IMR-90 (cell line): ENCODE measurements around the gene NT5M. TPM values are rescaled to one million over a fixed set of nuclear protein-coding genes. Genes with fewer than 3 reads are reported as not detected.

Experiments used
- ATAC-seq: fragments of 200-7000 bp; cut with Tn5 transposase; 2 replicates; pipeline ENCODE4 v1.9.1; 2020; ENCODE audit warnings: low read depth, mild to moderate bottlenecking, moderate library complexity
- BruUV-seq: library from RNA; stranded (reverse); fragments of 400-500 nt; replicated peaks from 2 replicates; lab custom pipeline; 2021; lab: Mats Ljungman, UMichigan
- CTCF ChIA-PET: fragments of 300-600 bp; formaldehyde crosslinking; extraction: SDS; loops from one replicate; lab custom pipeline; 2021; ENCODE audit warnings: antibody characterized with exemption; lab: Yijun Ruan, JAX
- POLR2A ChIA-PET: fragments of 300-600 bp; sonication (Branson Sonifier 250); formaldehyde crosslinking; loops from one replicate; lab custom pipeline; 2022; ENCODE audit warnings: antibody characterized with exemption; ENCODE audit not compliant: unreplicated experiment; lab: Charles Lee
- DNase-seq: peaks from one replicate; pipeline ENCODE4 v3.0.0; 2013
- H2AFZ ChIP-seq: replicated peaks from 2 replicates; pipeline ENCODE3; 2013; ENCODE audit warnings: low read length, mild to moderate bottlenecking; ENCODE audit not compliant: poor library complexity
- H2AK5ac ChIP-seq: 2 replicates; pipeline ENCODE4 v1.6.1; 2013; ENCODE audit warnings: low read depth, low read length, inconsistent platforms
- H2AK9ac ChIP-seq: replicated peaks from 2 replicates; pipeline ENCODE3; 2013; ENCODE audit warnings: mild to moderate bottlenecking, low read depth, low read length, moderate library complexity; ENCODE audit not compliant: poor library complexity
- H2BK120ac ChIP-seq: 2 replicates; pipeline ENCODE4 v1.6.1; 2013; ENCODE audit warnings: low read depth, low read length, inconsistent platforms
- H2BK15ac ChIP-seq: 3 replicates; pipeline ENCODE4 v1.6.1; 2013; ENCODE audit warnings: low read depth, low read length, inconsistent platforms
- H2BK20ac ChIP-seq: 2 replicates; pipeline ENCODE4 v1.6.1; 2013; ENCODE audit warnings: low read depth, mild to moderate bottlenecking, inconsistent platforms, low read length, moderate library complexity
- H2BK5ac ChIP-seq: 2 replicates; pipeline ENCODE4 v1.6.1; 2013; ENCODE audit warnings: mild to moderate bottlenecking, low read depth, low read length, inconsistent platforms; ENCODE audit not compliant: poor library complexity, severe bottlenecking
- H3K14ac ChIP-seq: replicated peaks from 2 replicates; pipeline ENCODE4 v1.6.1; 2013; ENCODE audit warnings: low read depth, low read length, inconsistent platforms
- H3K18ac ChIP-seq: 2 replicates; pipeline ENCODE4 v1.6.1; 2013; ENCODE audit warnings: low read depth, low read length, control low read depth
- H3K23ac ChIP-seq: 2 replicates; pipeline ENCODE4 v1.6.1; 2013; ENCODE audit warnings: low read depth, low read length, inconsistent platforms
- H3K27ac ChIP-seq: 2 replicates; pipeline ENCODE4 v1.5.1; 2013; ENCODE audit warnings: mild to moderate bottlenecking, control low read depth, low read length; ENCODE audit not compliant: insufficient read depth
- H3K27me3 ChIP-seq: 2 replicates; pipeline ENCODE4 v1.6.1; 2013; ENCODE audit warnings: low read length; ENCODE audit not compliant: control insufficient read depth, insufficient read depth
- H3K36me3 ChIP-seq: 2 replicates; pipeline ENCODE4 v1.6.1; 2013; ENCODE audit warnings: low read length, mixed read lengths; ENCODE audit not compliant: control insufficient read depth, insufficient read depth
- H3K4ac ChIP-seq: 2 replicates; pipeline ENCODE4 v1.6.1; 2013; ENCODE audit warnings: low read depth, low read length, inconsistent platforms
- H3K4me1 ChIP-seq: 2 replicates; pipeline ENCODE4 v1.6.1; 2013; ENCODE audit warnings: low read length, mixed read lengths; ENCODE audit not compliant: control insufficient read depth, insufficient read depth
- H3K4me2 ChIP-seq: 2 replicates; pipeline ENCODE4 v1.6.1; 2013; ENCODE audit warnings: low read depth, mild to moderate bottlenecking, control low read depth, low read length, moderate library complexity
- H3K4me3 ChIP-seq: 2 replicates; pipeline ENCODE4 v1.5.1; 2013; ENCODE audit warnings: low read depth, mild to moderate bottlenecking, control low read depth, low read length, moderate library complexity; ENCODE audit not compliant: insufficient read depth
- H3K56ac ChIP-seq: 2 replicates; pipeline ENCODE4 v1.6.1; 2013; ENCODE audit warnings: low read length, inconsistent platforms; ENCODE audit not compliant: insufficient read depth; ENCODE audit errors: extremely low read depth
- H3K79me1 ChIP-seq, 2 experiments: 2 replicates each; pipeline ENCODE4 v1.6.1; 2013; ENCODE audit warnings: low read length in 2 of 2, inconsistent platforms in 1 of 2, low read depth in 1 of 2
- H3K9ac ChIP-seq: 2 replicates; pipeline ENCODE4 v1.6.1; 2013; ENCODE audit warnings: low read depth, low read length, control low read depth
- H3K9me1 ChIP-seq: 2 replicates; pipeline ENCODE4 v1.6.1; 2013; ENCODE audit warnings: low read length, inconsistent platforms; ENCODE audit not compliant: insufficient read depth
- H3K9me3 ChIP-seq: 2 replicates; pipeline ENCODE4 v1.6.1; 2013; ENCODE audit warnings: low read length; ENCODE audit not compliant: control insufficient read depth, insufficient read depth
- H4K20me1 ChIP-seq: 2 replicates; pipeline ENCODE4 v1.6.1; 2013; ENCODE audit warnings: low read length, inconsistent platforms; ENCODE audit not compliant: insufficient read depth
- H4K5ac ChIP-seq: 2 replicates; pipeline ENCODE4 v1.6.1; 2013; ENCODE audit warnings: mild to moderate bottlenecking, low read depth, low read length, control low read depth
- H4K8ac ChIP-seq, 2 experiments: 2 replicates each; pipeline ENCODE4 v1.6.1; 2013; ENCODE audit warnings: low read depth in 2 of 2, low read length in 2 of 2, control low read depth in 1 of 2, inconsistent platforms in 1 of 2
- H4K91ac ChIP-seq: 2 replicates; pipeline ENCODE4 v1.6.1; 2013; ENCODE audit warnings: low read depth, low read length, inconsistent platforms; ENCODE audit not compliant: insufficient read depth
- CHD1 ChIP-seq: IDR thresholded peaks from 2 replicates; pipeline ENCODE4 v1.6.1; 2012; ENCODE audit warnings: low read depth, low read length, improper control_type of control experiment
- FOS ChIP-seq: fragments of 150-350 bp; IDR thresholded peaks from 2 replicates; pipeline ENCODE4 v1.6.1; 2016; ENCODE audit warnings: low read depth, low read length
- MXI1 ChIP-seq: IDR thresholded peaks from 2 replicates; pipeline ENCODE4 v1.6.1; 2012; ENCODE audit warnings: low read depth, mild to moderate bottlenecking, low read length, moderate library complexity, borderline replicate concordance
- POLR2A ChIP-seq: IDR thresholded peaks from 2 replicates; pipeline ENCODE4 v1.6.1; 2012; ENCODE audit warnings: mild to moderate bottlenecking, low read depth, low read length
- RFX5 ChIP-seq: IDR thresholded peaks from 2 replicates; pipeline ENCODE4 v1.8.0; 2012; ENCODE audit warnings: low read depth, mild to moderate bottlenecking, low read length, moderate library complexity
- WGBS, 2 experiments: methylation state at CpG; one replicate each; pipeline versions ENCODE4 v1.1.5 to v1.1.7; 2013; ENCODE audit warnings: missing lambda C conversion rate in 2 of 2; ENCODE audit not compliant: insufficient read length in 1 of 2; ENCODE audit errors: extremely low coverage in 2 of 2; 5-methylcytosine and 5-hydroxymethylcytosine counted together
- dilution Hi-C: fragments of 300-500 bp; cut with HindIII; formaldehyde crosslinking; loops from one replicate; pipeline ENCODE4 v1.14.3; 2018; ENCODE audit warnings: low sequenced_read_pairs; ENCODE audit not compliant: unreplicated experiment
- in situ Hi-C: fragments of 300-500 bp; cut with MboI; formaldehyde crosslinking; loops from 3 replicates; pipeline ENCODE4 v1.14.3; 2019; ENCODE audit warnings: low sequenced_read_pairs, inconsistent platforms, mixed read lengths
- intact Hi-C: fragments of 100-400 bp; cut with micrococcal nuclease; formaldehyde crosslinking; loops from 2 replicates; pipeline ENCODE4 v1.10.0; 2022
- polyA plus RNA-seq, 3 experiments: library from polyadenylated mRNA; depleted of rRNA; stranded (reverse); fragments of >200 nt; gene quantifications; 2 replicates each; pipeline ENCODE4 v1.2.3, GENCODE V29; 2012; ENCODE audit warnings: low replicate concordance in 1 of 3
- total RNA-seq: library from RNA; depleted of rRNA; stranded (reverse); fragments of >200 nt; gene quantifications from 2 replicates; pipeline ENCODE4 v1.2.3, GENCODE V29; 2012
- TF ChIP-seq, protein P1 (sequence below): fragments of 150-350 bp; IDR thresholded peaks from 2 replicates; pipeline ENCODE4 v1.6.1; 2017; ENCODE audit warnings: mild to moderate bottlenecking, antibody characterized with exemption, low read length, low read depth
- TF ChIP-seq, protein P2 (sequence below): conservative IDR thresholded peaks from 2 replicates; pipeline ENCODE4 v1.5.1; 2012; ENCODE audit warnings: mild to moderate bottlenecking, low read depth, low read length, improper control_type of control experiment
- TF ChIP-seq, protein P3 (sequence below): fragments of 150-350 bp; IDR thresholded peaks from 2 replicates; pipeline ENCODE4 v1.6.1; 2016; ENCODE audit warnings: low read depth, mild to moderate bottlenecking, low read length, moderate library complexity, borderline replicate concordance

Gene NT5M
- total and polyA plus RNA-seq, 2 of the 4 experiments (the other 2 are of a cell fraction) = 0.18 to 0.32 TPM

DNA sequence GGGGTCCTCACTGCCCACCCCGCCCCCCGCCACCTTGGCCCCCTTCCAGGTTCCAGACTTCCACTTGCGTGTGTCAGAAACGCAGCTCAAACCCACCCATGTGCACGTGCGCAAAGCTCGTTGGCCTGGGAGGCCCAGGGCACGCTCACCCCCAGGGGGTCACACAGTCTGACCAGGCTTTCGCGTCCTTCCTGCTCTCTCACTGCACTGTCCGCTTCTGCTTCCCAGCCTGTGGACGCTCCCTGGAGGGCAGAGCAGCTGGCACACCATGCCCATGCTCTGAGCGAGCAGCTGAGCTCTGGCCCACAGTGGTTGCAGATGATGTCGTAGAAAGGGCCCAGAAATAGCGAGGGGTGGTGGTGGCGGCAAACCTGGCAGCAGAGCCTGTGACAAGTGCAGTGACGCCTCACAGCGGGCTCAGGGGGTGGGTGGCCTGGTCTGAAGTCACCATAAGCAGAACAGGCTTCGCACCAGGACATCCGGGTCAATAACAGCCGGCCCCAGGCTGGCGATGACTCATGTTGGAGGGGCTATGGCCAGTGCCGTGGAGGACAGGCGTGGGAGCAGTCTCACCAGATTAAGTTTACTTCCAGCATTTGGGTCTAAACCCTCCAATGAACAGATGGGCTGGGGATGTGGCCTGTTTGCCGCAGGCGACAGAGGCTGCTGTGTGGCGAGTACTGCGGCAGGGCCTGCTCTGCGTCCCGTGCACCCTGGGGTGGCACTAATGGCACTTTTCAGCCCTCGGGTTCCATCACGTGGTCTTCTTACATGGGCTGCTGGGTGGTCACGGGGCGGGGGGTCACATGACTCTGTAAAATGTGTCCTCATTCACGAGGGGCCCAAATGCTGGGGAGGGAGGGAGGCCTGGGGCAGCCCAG is 49.0 kb downstream of the NT5M start (continued):
- TF ChIP-seq FOS (peak; percentile 50; the same call in 1 of the 2 replicates), RFX5 (no peak)

DNA sequence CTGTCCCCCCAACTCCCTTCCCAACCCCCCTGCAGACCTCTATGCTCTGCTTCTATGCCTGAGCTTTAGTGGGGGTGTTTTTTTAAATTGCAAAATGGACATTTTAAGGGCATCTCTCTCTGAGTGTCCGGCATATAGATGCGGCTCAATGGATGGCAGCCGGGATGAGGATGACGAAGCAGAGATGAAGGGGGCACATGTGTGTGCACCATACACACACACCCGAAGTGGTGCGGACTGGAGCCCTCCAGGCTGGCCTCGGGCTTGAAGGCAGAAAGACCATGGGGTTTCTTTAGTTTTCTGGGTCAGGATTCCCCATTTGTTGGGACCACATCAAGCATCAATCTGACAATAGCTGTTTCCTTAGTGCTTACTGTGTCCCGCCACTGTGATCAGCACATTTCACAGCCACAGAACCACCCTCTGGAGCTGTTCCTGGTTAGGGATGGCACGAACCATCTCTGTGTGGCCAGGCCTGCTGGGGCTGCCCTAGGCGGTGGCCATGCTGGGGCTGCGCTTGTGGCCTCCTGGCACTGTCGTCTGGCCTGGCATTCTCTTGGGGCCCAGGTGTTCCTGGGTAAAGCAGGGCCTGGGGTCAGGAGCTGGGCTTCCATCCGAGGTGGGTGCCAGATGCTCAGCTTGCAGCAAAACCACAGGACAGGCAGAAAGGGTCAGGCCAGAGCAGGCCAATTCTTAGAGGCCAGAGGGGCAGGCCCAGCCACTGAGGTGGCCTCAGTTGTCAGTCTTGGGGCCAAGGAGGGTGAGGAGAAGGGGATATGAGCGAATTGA is 49.9 kb downstream of the NT5M start:
- Histone ChIP-seq H3K4me1 (peaks cover 5% of the 10 kb centered on the region), H3K79me1 (no peaks in the 10 kb centered on the region), H3K14ac (no peak overlapping the region), H4K5ac (no peak overlapping the region), H4K8ac (no peak overlapping the region), H2AFZ (no peak overlapping the region), H3K9me3 (no peaks in the 10 kb centered on the region), H2BK20ac (no peak overlapping the region), H4K20me1 (no peaks in the 10 kb centered on the region; the same call in 1 of the 2 replicates), H3K27ac (no peak overlapping the region), H2BK120ac (no peak overlapping the region), H3K4me3 (no peak overlapping the region), H2BK15ac (no peak overlapping the region), H2AK9ac (no peak overlapping the region), H3K4me2 (no peak overlapping the region), H3K9ac (no peak overlapping the region), H3K4ac (no peak overlapping the region), H2AK5ac (no peak overlapping the region), H3K18ac (no peak overlapping the region), H3K27me3 (peaks cover 4% of the 10 kb centered on the region; the same call in 1 of the 2 replicates), H3K56ac (no peak overlapping the region), H2BK5ac (no peak overlapping the region), H4K91ac (no peak overlapping the region), H3K23ac (no peak overlapping the region), H3K9me1 (no peaks in the 10 kb centered on the region), H3K36me3 (no peaks in the 10 kb centered on the region)
- in situ Hi-C loops = loop anchor here (25.0 kb wide), 1 partner anchor 534 kb away; no protein-coding TSS in a partner anchor
- POLR2A ChIA-PET = no interaction called here
- intact Hi-C loops = loop anchor here (10.0 kb wide), 2 partner anchors 392 to 682 kb away; partner anchors contain the start of genes ATPAF2 and GID4
- dilution Hi-C loops = no loop called here
- no peak for ATAC-seq
- no peak for DNase-seq
- CTCF ChIA-PET = no interaction called here
- 95% methylated on average over 8 of the region's 14 CpGs; no CpG with 5 or more reads in 1 of the 2 experiments for WGBS, 2 experiments
- TF ChIP-seq FOS (no peak), MXI1 (no peak), POLR2A (no peak), CHD1 (no peak)
- TF ChIP-seq, protein P1, sequence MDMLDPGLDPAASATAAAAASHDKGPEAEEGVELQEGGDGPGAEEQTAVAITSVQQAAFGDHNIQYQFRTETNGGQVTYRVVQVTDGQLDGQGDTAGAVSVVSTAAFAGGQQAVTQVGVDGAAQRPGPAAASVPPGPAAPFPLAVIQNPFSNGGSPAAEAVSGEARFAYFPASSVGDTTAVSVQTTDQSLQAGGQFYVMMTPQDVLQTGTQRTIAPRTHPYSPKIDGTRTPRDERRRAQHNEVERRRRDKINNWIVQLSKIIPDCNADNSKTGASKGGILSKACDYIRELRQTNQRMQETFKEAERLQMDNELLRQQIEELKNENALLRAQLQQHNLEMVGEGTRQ = no peak
- TF ChIP-seq, protein P2, sequence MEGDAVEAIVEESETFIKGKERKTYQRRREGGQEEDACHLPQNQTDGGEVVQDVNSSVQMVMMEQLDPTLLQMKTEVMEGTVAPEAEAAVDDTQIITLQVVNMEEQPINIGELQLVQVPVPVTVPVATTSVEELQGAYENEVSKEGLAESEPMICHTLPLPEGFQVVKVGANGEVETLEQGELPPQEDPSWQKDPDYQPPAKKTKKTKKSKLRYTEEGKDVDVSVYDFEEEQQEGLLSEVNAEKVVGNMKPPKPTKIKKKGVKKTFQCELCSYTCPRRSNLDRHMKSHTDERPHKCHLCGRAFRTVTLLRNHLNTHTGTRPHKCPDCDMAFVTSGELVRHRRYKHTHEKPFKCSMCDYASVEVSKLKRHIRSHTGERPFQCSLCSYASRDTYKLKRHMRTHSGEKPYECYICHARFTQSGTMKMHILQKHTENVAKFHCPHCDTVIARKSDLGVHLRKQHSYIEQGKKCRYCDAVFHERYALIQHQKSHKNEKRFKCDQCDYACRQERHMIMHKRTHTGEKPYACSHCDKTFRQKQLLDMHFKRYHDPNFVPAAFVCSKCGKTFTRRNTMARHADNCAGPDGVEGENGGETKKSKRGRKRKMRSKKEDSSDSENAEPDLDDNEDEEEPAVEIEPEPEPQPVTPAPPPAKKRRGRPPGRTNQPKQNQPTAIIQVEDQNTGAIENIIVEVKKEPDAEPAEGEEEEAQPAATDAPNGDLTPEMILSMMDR = no peak
- TF ChIP-seq, protein P3, sequence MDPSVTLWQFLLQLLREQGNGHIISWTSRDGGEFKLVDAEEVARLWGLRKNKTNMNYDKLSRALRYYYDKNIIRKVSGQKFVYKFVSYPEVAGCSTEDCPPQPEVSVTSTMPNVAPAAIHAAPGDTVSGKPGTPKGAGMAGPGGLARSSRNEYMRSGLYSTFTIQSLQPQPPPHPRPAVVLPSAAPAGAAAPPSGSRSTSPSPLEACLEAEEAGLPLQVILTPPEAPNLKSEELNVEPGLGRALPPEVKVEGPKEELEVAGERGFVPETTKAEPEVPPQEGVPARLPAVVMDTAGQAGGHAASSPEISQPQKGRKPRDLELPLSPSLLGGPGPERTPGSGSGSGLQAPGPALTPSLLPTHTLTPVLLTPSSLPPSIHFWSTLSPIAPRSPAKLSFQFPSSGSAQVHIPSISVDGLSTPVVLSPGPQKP = no peak
- no TSS peak for BruUV-seq
